GM18526 (cell line): ENCODE results near the gene CRB1.

Source experiments
- POLR2A ChIP-seq: IDR thresholded peaks from 3 replicates; pipeline ENCODE4 v1.6.1; 2011; ENCODE audit not compliant: insufficient read length; ENCODE audit errors: extremely low read depth

The CRB1 gene

DNA sequence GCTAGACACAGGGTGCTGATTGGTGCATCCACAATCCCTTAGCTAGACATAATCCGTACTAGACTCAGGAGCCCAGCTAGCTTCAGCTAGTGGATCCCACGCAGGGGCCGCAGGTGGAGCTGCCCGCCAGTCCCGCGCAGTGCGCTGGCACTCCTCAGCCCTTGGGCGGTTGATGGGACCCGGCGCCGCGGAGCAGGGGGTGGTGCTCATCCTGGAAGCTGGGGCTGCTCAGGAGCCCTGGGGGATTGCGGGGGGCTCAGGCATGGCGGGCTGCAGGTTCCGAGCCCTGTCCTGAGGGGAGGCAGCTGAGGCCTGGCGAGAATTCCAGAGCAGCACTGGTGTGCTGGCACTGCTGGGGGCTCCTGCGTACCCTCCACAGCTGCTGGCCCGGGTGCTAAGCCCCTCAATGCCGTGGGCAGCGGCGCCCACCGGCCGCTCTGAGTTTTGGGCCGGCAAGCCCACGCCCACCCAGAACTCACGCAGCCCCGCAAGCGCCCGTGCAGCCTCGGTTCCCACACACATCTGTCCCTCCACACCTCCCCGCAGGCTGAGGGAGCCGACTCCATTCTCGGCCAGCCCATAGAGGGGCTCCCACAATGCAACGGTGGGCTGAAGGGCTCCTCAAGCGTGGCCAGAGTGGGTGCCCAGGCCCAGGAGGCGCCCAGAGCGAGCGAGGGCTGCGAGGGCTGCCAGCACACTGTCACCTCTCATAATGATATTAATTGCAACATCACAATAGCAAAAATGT, 87.4 kb downstream of the CRB1 start:
- TF ChIP-seq POLR2A, result no peak

DNA sequence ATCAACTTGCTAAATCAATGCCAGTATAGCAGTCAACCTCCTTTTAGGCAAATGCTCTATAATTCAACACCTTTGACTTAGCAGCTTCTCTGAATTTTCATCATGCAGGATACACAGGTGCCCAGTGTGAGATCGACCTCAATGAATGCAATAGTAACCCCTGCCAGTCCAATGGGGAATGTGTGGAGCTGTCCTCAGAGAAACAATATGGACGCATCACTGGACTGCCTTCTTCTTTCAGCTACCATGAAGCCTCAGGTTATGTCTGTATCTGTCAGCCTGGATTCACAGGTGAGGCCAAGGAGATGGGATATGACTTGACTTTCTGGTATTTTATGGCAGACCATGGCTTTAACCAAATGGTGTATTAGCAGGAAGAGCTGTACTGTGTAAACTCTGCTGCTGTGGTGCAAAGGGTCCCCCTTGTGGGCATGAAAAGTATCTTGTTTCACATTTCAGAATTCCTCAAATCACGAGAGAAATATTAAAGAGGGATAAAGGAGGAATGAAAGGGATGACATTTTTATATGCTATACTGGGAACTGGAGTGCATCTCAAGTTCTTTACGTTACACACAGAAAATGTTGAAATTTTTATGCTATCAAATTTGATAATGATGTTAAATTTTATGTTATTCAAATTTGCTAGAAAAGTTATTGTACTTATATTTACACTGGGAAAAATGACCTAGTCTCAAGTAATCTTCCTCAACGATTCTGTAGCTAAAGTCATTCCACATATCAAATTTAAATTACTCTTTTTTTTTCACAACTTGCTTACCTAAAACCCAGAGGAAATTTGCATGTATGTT, 88.9 kb downstream of the CRB1 start:
- TF ChIP-seq POLR2A, result no peak

GRCh38 chr1:197358959-197359358, 90.9 kb downstream of the CRB1 start:
- no peak for TF ChIP-seq POLR2A

GRCh38 chr1:197360068-197360467, 92.0 kb downstream of the CRB1 start:
- no peak for TF ChIP-seq POLR2A

DNA sequence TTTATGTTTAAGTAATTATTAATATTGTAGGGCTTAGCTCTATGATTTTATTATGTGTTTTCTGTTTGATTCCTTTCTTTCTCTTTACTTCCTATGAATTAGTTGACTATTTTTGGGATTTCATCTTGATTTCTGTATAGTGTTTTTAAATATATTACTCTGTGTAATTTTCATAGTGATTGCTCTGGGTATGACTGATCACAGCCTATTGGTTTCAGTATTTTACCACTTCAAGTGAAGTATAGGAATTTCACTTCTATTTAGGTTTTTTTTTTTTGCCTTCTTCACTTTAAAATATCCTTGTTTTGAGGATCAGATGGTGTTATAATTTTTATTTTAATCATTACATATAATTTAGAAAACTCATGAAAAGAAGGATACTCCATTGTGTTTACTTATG, 94.8 kb downstream of the CRB1 start:
- no peak for TF ChIP-seq POLR2A

GRCh38 chr1:197363855-197364254, 95.8 kb downstream of the CRB1 start:
- TF ChIP-seq POLR2A, result no peak

DNA sequence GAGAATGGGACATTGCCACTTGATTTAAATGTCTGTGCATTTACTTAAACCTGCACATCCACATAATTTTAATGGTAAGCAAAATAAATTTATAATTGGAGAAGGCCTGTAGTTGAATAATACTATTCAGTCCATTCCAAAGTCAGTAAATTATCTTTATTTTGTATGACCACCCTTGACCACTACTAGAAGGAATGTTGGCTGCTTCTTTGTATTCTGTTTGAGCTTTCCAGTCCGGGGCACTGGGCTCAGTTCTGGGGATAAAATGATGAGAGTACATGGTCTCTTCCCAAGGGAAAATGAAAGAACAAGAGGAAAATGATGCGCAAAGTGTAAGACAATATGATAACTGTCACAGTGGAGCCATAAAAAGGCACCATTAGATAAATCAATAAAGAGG, 98.9 kb downstream of the CRB1 start:
- TF ChIP-seq POLR2A, result no peak

DNA sequence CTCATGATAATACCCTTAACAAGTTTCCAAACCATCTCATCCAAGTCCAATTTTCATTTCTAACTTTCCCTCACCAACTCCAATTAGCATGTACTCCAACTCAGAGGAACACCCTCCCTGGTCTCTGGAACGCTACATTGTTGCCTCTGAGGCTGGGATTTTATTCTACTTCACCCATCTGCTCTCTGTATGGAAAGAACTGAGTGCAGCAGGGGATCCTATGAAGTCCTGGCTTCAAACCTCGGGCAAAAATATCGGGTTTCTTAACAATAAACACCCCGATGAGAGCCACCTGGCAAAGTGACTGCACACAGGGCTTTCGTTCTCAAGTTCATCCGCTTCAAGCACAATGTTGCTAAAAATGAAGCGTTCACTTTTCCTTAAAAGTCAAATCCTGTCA, 99.6 kb downstream of the CRB1 start:
- TF ChIP-seq POLR2A, result no peak

DNA sequence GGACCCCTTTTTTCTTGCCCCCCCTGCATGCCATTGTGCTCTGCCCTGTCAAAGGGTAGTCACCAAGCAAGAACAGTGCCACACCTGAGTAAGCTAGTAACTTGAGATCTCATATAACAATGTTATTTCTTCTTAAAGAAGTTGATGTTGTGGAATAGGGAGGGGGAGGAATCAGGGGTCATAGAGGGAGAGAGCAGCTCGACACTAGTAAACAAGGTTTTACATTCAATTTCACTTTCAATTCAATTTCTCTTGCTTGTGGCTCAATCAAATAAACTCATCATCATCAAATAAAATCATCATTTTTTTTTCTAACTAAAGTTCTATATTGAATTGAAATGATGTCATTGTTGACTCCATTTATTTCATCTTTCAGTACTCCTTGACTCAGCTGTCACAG, 106.4 kb downstream of the CRB1 start:
- no peak for TF ChIP-seq POLR2A

- no peak for TF ChIP-seq POLR2A
These were observed 116.4 kb downstream of the CRB1 start for GRCh38 chr1:197384471-197384870.

DNA sequence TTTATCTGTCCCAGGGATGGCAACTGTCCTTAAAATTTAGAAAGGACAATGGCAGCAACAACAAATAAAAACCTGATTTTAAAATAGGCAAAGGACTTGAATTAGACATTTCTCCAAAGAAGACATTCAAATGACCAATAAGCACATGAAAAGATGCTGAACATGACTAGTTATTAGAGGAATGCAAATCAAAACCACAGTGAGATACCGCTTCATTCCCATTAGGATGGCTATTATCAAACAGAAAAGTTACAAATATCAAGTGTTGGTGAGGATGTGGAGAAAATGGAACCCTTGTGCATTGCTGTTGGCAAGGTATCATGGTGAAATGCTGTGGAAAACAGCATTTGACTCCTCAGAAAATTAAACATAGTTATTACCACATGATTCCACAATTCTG, 120.7 kb downstream of the CRB1 start:
- no peak for TF ChIP-seq POLR2A

DNA sequence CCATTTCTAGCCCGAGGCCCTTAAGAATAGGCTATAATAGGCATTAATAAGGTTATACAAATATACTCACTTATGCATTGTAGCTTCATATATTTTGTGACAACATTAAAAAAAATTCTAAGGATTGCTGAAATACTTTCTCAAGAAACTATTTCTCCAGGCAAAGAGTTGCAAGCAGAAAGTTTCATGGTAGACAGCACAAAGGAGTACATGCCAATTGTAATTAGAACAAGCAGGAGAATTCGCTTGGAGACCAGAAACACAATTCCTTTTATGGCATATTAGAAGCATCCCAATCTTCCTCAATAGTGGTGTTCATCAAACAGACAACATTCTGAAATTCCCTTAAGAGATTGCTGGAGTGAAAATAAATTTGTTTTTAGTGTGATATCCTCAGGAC, 122.8 kb downstream of the CRB1 start:
- no peak for TF ChIP-seq POLR2A

DNA sequence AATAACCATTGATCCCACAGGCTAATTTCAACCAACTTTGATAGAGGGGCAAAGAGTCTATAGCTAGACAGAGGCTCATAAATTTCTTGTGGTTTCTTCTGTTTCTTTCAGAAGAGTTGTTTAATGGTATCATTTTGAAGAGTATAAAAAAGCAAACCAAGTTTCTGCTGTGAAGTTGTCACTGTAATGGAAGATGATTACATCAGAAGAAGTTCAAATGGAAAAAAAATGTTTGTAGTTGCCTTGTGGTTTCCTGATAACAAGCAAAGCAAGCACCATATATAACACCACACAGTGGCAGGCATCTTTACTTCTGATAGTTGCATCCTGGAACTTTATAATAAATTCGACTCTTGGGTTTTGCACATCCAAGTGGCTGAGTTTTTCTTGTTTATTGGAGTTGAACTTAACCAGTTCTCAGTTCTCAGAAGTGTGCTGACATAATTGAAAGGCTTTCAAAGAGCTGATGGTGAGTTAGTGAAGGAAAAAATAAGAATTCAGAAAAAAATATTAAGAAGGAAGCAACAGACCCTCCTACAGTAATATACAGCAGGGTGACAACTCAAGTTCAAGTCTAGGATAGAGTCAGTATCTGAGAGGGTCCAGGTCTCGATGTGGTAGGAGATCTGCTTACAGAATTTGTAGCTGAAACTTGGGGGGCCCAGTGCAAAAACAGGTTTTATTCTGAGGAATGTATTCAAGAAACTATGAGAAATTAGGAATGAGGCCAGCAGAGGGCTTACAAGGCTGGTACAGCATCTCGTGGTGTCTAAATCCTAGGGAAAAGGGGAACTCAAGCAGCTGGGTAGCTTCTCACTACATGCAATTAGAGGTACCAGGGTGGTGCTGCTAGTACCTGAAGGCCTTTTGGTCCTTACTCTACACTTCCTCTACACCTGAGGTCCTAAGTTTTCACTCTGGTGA, 123.5 kb downstream of the CRB1 start:
- no peak for TF ChIP-seq POLR2A

GRCh38 chr1:197392541-197392940, 124.5 kb downstream of the CRB1 start:
- no peak for TF ChIP-seq POLR2A

DNA sequence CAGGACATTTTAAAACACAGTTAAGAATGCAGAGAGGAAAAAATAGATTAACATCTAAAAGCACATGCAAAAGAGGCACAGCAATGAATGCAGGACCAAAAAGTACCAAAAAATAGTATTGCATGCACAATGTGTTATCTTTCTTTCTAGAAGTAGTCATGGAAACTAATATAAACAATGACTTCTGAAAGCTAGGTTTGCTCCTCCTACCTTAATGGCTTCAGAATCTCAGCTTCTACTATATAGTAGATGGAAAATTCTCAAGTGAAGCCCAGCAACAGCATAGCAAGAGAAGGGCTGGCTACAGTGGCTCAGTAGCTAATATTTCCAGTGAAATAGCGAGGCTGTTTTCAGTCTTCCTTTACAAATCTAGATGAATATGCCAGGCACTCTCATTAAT, 125.1 kb downstream of the CRB1 start:
- no peak for TF ChIP-seq POLR2A
